H9 (cell line): ENCODE results near the gene B4GAT1. TPM values are rescaled to one million over a fixed set of nuclear protein-coding genes. Genes with fewer than 3 reads are reported as not detected.

Experiments used
- DNase-seq: peaks from one replicate; pipeline ENCODE4 v3.0.0-alpha.2; 2017
- H2AFZ ChIP-seq: one replicate; pipeline ENCODE4 v1.6.1; 2013; ENCODE audit warnings: mild to moderate bottlenecking, low read length, control low read depth, moderate library complexity
- H2AK5ac ChIP-seq: 2 replicates; pipeline ENCODE4 v1.6.1; 2013; ENCODE audit warnings: low read length, control low read depth, mixed read lengths; ENCODE audit not compliant: insufficient read length
- H2BK120ac ChIP-seq: one replicate; pipeline ENCODE4 v1.6.1; 2013; ENCODE audit warnings: low read depth, mild to moderate bottlenecking, low read length, control low read depth, inconsistent platforms; ENCODE audit not compliant: poor library complexity, severe bottlenecking
- H2BK12ac ChIP-seq: 2 replicates; pipeline ENCODE4 v1.6.1; 2013; ENCODE audit warnings: low read length, control low read depth, mixed read lengths, low read depth; ENCODE audit not compliant: insufficient read length
- H2BK15ac ChIP-seq: 2 replicates; pipeline ENCODE4 v1.6.1; 2013; ENCODE audit warnings: low read depth, low read length, control low read depth
- H2BK20ac ChIP-seq: one replicate; pipeline ENCODE4 v1.6.1; 2013; ENCODE audit warnings: low read depth, mild to moderate bottlenecking, low read length, control low read depth, inconsistent platforms; ENCODE audit not compliant: poor library complexity, severe bottlenecking
- H2BK5ac ChIP-seq: 2 replicates; pipeline ENCODE4 v1.6.1; 2013; ENCODE audit warnings: low read length, control low read depth, mixed read lengths; ENCODE audit not compliant: insufficient read length
- H3K14ac ChIP-seq: 2 replicates; pipeline ENCODE4 v1.6.1; 2013; ENCODE audit warnings: low read length, control low read depth; ENCODE audit not compliant: insufficient read depth
- H3K18ac ChIP-seq: 2 replicates; pipeline ENCODE4 v1.6.1; 2013; ENCODE audit warnings: low read depth, mild to moderate bottlenecking, mixed read lengths, low read length, control low read depth; ENCODE audit not compliant: insufficient read length
- H3K23ac ChIP-seq: 2 replicates; pipeline ENCODE4 v1.6.1; 2013; ENCODE audit warnings: low read length, control low read depth, mixed read lengths, low read depth; ENCODE audit not compliant: insufficient read length
- H3K23me2 ChIP-seq: 2 replicates; pipeline ENCODE4 v1.6.1; 2013; ENCODE audit warnings: low read depth, mild to moderate bottlenecking, mixed read lengths, low read length, control low read depth; ENCODE audit not compliant: insufficient read length, poor library complexity, severe bottlenecking
- H3K27ac ChIP-seq: 2 replicates; pipeline ENCODE4 v1.5.1; 2013; ENCODE audit warnings: low read length, control low read depth, mixed read lengths, low read depth; ENCODE audit not compliant: insufficient read length
- H3K27me3 ChIP-seq: 2 replicates; pipeline ENCODE4 v1.6.1; 2013; ENCODE audit warnings: low read length, control low read depth, inconsistent platforms; ENCODE audit not compliant: insufficient read depth
- H3K4ac ChIP-seq: 2 replicates; pipeline ENCODE4 v1.6.1; 2013; ENCODE audit warnings: low read depth, mild to moderate bottlenecking, control low read depth, inconsistent platforms, low read length, moderate library complexity
- H3K4me1 ChIP-seq: 2 replicates; pipeline ENCODE4 v1.6.1; 2013; ENCODE audit warnings: low read length, control low read depth, inconsistent platforms; ENCODE audit not compliant: insufficient read depth
- H3K4me2 ChIP-seq: 2 replicates; pipeline ENCODE4 v1.6.1; 2013; ENCODE audit warnings: low read length, control low read depth, mixed read lengths; ENCODE audit not compliant: insufficient read length, insufficient read depth
- H3K56ac ChIP-seq: 2 replicates; pipeline ENCODE4 v1.6.1; 2013; ENCODE audit warnings: low read depth, mild to moderate bottlenecking, mixed read lengths, low read length, control low read depth; ENCODE audit not compliant: insufficient read length
- H3K79me1 ChIP-seq: 2 replicates; pipeline ENCODE4 v1.6.1; 2013; ENCODE audit warnings: low read depth, mild to moderate bottlenecking, moderate library complexity, low read length, control low read depth, inconsistent platforms; ENCODE audit not compliant: insufficient read depth, poor library complexity, severe bottlenecking
- H3K79me2 ChIP-seq: 2 replicates; pipeline ENCODE4 v1.6.1; 2013; ENCODE audit warnings: low read length, control low read depth, inconsistent platforms; ENCODE audit not compliant: insufficient read depth
- H3K9ac ChIP-seq: 2 replicates; pipeline ENCODE4 v1.6.1; 2013; ENCODE audit warnings: low read length, control low read depth, mixed read lengths; ENCODE audit not compliant: insufficient read length; ENCODE audit errors: extremely low read depth
- H3K9me3 ChIP-seq: one replicate; pipeline ENCODE4 v1.6.1; 2013; ENCODE audit warnings: low read depth, low read length, inconsistent platforms; ENCODE audit not compliant: control insufficient read depth
- H3T11ph ChIP-seq: one replicate; pipeline ENCODE4 v1.6.1; 2013; ENCODE audit warnings: mild to moderate bottlenecking, low read length, control low read depth, inconsistent platforms
- H4K20me1 ChIP-seq: one replicate; pipeline ENCODE4 v1.6.1; 2013; ENCODE audit not compliant: control insufficient read depth, insufficient read length, insufficient read depth
- H4K5ac ChIP-seq: 2 replicates; pipeline ENCODE4 v1.6.1; 2013; ENCODE audit warnings: low read depth, mild to moderate bottlenecking, mixed read lengths, low read length, control low read depth; ENCODE audit not compliant: insufficient read length
- H4K8ac ChIP-seq: replicated peaks from 2 replicates; pipeline ENCODE4 v1.6.1; 2013; ENCODE audit warnings: low read length, control low read depth, mixed read lengths, low read depth; ENCODE audit not compliant: insufficient read length
- H4K91ac ChIP-seq: 2 replicates; pipeline ENCODE4 v1.6.1; 2013; ENCODE audit warnings: low read depth, mild to moderate bottlenecking, moderate library complexity, mixed read lengths, low read length, control low read depth; ENCODE audit not compliant: insufficient read length
- H3K27ac Mint-ChIP-seq, 3 experiments: 2 replicates in 2 of 3; 3 replicates in 1 of 3; pipeline ENCODE4 v1.8.0; 2020 to 2021; ENCODE audit warnings: mixed read lengths in 3 of 3, mild to moderate bottlenecking in 1 of 3, moderate library complexity in 1 of 3
- H3K27me3 Mint-ChIP-seq: 2 replicates; pipeline ENCODE4 v1.8.0; 2021; ENCODE audit warnings: low read depth, mild to moderate bottlenecking, moderate library complexity, mixed read lengths
- H3K36me3 Mint-ChIP-seq, 3 experiments: 2 replicates in 2 of 3; 3 replicates in 1 of 3; pipeline ENCODE4 v1.8.0; 2020 to 2021; ENCODE audit warnings: low read depth in 3 of 3, mixed read lengths in 3 of 3; ENCODE audit not compliant: insufficient read depth in 1 of 3
- H3K4me1 Mint-ChIP-seq, 2 experiments: 2 replicates each; pipeline ENCODE4 v1.8.0; 2020; ENCODE audit warnings: mixed read lengths in 2 of 2
- H3K4me3 Mint-ChIP-seq, 2 experiments: 2 replicates in 1 of 2; 3 replicates in 1 of 2; pipeline ENCODE4 v1.8.0; 2020 to 2021; ENCODE audit warnings: mild to moderate bottlenecking in 2 of 2, mixed read lengths in 2 of 2, moderate library complexity in 1 of 2
- H3K9me3 Mint-ChIP-seq, 2 experiments: 2 replicates in 1 of 2; 3 replicates in 1 of 2; pipeline ENCODE4 v1.8.0; 2020; ENCODE audit warnings: mild to moderate bottlenecking in 2 of 2, mixed read lengths in 2 of 2, moderate library complexity in 1 of 2
- CTCF ChIP-seq: fragments of 200-600 bp; sonication (generic); conservative IDR thresholded peaks from 3 replicates; pipeline ENCODE4 v1.8.0; 2021; ENCODE audit warnings: antibody characterized with exemption, mild to moderate bottlenecking
- WGBS: extraction: QIAGEN DNeasy Blood & Tissue Kit; methylation state at CpG from one replicate; pipeline ENCODE4 v1.1.7; 2013; ENCODE audit warnings: missing lambda C conversion rate, low lambda C conversion rate, mixed read lengths; ENCODE audit not compliant: insufficient read length; ENCODE audit errors: extremely low coverage; 5-methylcytosine and 5-hydroxymethylcytosine counted together
- total RNA-seq: library from RNA; stranded (reverse); gene quantifications from 2 replicates; pipeline ENCODE4 v1.2.1, GENCODE V29; 2021

B4GAT1 gene
- total RNA-seq, 1 experiment from 2014 or later, result 24.3 TPM

- Mint-ChIP-seq H3K27ac (no peak overlapping the region; a peak in 1 of 7 replicates), H3K4me1 (peaks cover 9 to 18% of the 10 kb centered on the region in 2 experiments), H3K36me3 (peaks cover 0 to 5% (median 0%) of the 10 kb centered on the region in 3 experiments; a peak in 3 of 7 replicates), H3K27me3 (peaks cover 10% of the 10 kb centered on the region), H3K4me3 (no peak overlapping the region; a peak in 1 of 5 replicates), H3K9me3 (no peaks in the 10 kb centered on the region)
- no peak overlapping the region for H4K5ac ChIP-seq
- no peak overlapping the region for H4K8ac ChIP-seq
- no peak overlapping the region for H2BK12ac ChIP-seq
- no peak for DNase-seq
- H2BK120ac ChIP-seq, result no peak overlapping the region
- H2AFZ ChIP-seq, result no peak overlapping the region
- no peak overlapping the region for H3K9ac ChIP-seq
- H3K4me2 ChIP-seq, result no peak overlapping the region
- no peak overlapping the region for H2BK20ac ChIP-seq
- no peak overlapping the region for H4K91ac ChIP-seq
- no peak overlapping the region for H3K18ac ChIP-seq
- no peak overlapping the region for H2BK5ac ChIP-seq
- no peak overlapping the region for H2AK5ac ChIP-seq
- no peaks in the 10 kb centered on the region for H3K9me3 ChIP-seq
- no peak overlapping the region for H3K23ac ChIP-seq
- no CpG with 5 or more reads among the region's 3 CpGs for WGBS
- H2BK15ac ChIP-seq, result no peak overlapping the region
- H3K79me2 ChIP-seq, result no peaks in the 10 kb centered on the region
- no peak overlapping the region for H3K4ac ChIP-seq
- H3K4me1 ChIP-seq, result 0 out of 2 replicates have a peak, but pooled peaks cover 3% of the 10 kb centered on the region
- no peak overlapping the region for H3T11ph ChIP-seq
- H3K27me3 ChIP-seq, result no peaks in the 10 kb centered on the region
- H3K14ac ChIP-seq, result no peak overlapping the region
- H3K23me2 ChIP-seq, result no peaks in the 10 kb centered on the region
- H3K56ac ChIP-seq, result no peak overlapping the region
- no peaks in the 10 kb centered on the region for H3K79me1 ChIP-seq
- H3K27ac ChIP-seq, result no peak overlapping the region
- H4K20me1 ChIP-seq, result no peaks in the 10 kb centered on the region
- no peak for TF ChIP-seq CTCF
Measured at GRCh38 chr11:66329165-66329673, 18.2 kb downstream of the B4GAT1 start.
